ENCODE data around the gene MFSD6L. TPM values are rescaled to one million over a fixed set of nuclear protein-coding genes. Genes with fewer than 3 reads are reported as not detected.

Gene MFSD6L
- not detected in 2 replicates for total RNA-seq

DNA sequence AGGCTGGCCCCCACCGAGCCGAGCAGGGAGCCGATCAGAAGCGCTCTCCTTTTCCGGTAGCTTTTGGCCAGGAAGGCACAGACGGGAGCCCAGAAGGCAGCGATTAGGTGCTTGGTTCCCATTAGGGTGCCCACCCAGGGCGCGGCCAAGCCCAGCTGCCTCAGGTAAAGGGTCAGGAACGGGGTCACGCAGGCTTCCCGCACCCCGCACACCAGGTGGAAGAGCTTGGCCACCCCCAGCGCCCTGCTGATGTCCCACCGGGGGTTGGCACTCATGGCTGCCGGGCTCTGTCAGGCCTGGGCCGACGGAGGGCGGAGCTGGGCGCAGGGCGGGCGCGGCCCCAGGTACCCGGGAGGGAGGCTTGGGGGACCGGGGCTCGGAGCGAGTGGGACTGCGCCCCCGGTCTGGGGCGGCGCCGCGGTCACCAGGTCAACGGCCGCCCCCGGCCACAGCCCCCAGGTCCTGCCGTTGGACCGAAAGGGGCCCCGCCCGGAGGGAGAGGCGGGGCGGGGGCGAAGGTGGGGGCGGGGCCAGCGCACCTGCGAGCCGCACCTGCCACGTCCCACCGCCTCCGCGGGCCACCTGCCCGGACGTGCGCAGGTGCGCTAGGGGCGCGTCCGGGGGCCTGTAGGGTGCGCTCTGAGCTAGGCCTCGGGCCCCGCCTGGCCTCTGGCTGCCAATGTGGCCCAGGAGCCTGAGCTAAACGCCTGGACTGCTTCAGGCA is at the start of gene MFSD6L:
Gene MFSD6L (minus strand): TSS at position 520 of the 724 bp plus-strand sequence. CDS start 245 bp downstream, at position 275.
- no peak for DNase-seq (ENCODE audit: low read depth, low spot score)

GRCh38 chr17:8847891-8848290 is 48.7 kb upstream of the MFSD6L start:
- no peak for DNase-seq (ENCODE audit: low read depth, low spot score)

- DNase-seq (ENCODE audit: low read depth, low spot score): no peak
These were observed 47.6 kb upstream of the MFSD6L start for GRCh38 chr17:8846768-8847211.

- DNase-seq (ENCODE audit: low read depth, low spot score): no peak
These were observed 45.4 kb upstream of the MFSD6L start for GRCh38 chr17:8844229-8845218.

DNA sequence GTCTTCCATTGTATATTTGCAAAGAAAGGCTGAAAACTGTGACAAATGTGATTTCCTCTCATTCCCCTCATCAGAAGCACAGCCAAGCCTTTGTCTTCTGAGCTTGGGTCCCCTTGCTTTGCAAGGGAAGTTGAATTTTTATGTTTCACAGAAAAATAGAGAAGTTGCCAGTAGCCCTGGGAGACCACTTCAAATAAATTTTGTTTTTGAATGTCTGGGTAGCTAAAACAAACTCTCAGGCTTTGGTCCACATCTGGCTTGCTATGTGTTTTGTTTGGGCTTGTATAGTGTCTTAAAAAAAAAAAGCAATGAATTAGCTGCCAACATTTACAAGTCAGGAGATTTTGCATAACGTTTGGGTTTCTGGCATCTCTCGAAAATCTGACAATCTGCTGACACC is 44.2 kb upstream of the MFSD6L start:
- no peak for DNase-seq (ENCODE audit: low read depth, low spot score)

GRCh38 chr17:8841844-8842243 is 42.7 kb upstream of the MFSD6L start:
- no peak for DNase-seq (ENCODE audit: low read depth, low spot score)

- DNase-seq (ENCODE audit: low read depth, low spot score): no peak
These were observed 40.3 kb upstream of the MFSD6L start for GRCh38 chr17:8839410-8839935.

- DNase-seq (ENCODE audit: low read depth, low spot score): no peak
These were observed 39.5 kb upstream of the MFSD6L start for GRCh38 chr17:8838551-8839095.

DNA sequence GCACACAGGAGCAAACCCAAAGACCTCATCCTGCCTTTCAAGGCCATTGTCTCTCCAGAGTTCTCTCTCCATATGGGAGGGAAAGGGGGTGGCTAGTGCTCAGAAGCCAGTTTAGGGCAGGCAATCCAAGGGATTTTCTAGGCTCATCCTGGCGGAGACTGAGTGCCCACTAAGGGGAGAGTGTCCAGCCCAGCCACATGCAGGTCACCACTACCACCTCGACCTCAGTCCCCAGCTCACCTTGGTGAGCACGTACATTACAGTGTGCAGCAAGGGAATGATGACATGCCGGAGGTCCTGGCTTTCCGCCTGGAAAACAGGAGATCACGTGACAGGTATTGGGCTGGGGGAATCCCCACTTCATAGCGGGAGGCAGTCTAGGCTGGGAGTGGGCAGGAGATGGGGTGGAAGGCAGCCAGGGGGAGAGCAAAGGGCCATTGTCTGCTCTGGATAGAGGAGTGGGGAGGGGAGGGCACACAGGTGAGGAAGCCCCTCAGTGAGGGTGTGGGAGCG is 38.5 kb upstream of the MFSD6L start:
- DNase-seq (ENCODE audit: low read depth, low spot score): no peak

- DNase-seq (ENCODE audit: low read depth, low spot score): no peak
These were observed 37.8 kb upstream of the MFSD6L start for GRCh38 chr17:8836821-8837562.

GRCh38 chr17:8835631-8836364 is 36.6 kb upstream of the MFSD6L start:
- DNase-seq (ENCODE audit: low read depth, low spot score): no peak

GRCh38 chr17:8835106-8835505 is 35.9 kb upstream of the MFSD6L start:
- no peak for DNase-seq (ENCODE audit: low read depth, low spot score)

- DNase-seq (ENCODE audit: low read depth, low spot score): no peak
These were observed 33.7 kb upstream of the MFSD6L start for GRCh38 chr17:8832711-8833352.

- no peak for DNase-seq (ENCODE audit: low read depth, low spot score)
These were observed 32.2 kb upstream of the MFSD6L start for GRCh38 chr17:8831234-8831849.

GRCh38 chr17:8830141-8830540 is 31.0 kb upstream of the MFSD6L start:
- no peak for DNase-seq (ENCODE audit: low read depth, low spot score)

GRCh38 chr17:8829036-8829941 is 30.1 kb upstream of the MFSD6L start:
- DNase-seq (ENCODE audit: low read depth, low spot score): no peak

- no peak for DNase-seq (ENCODE audit: low read depth, low spot score)
These were observed 29.3 kb upstream of the MFSD6L start for GRCh38 chr17:8828517-8828875.

GRCh38 chr17:8826808-8827435 is 27.8 kb upstream of the MFSD6L start:
- no peak for DNase-seq (ENCODE audit: low read depth, low spot score)

All from pulmonary artery endothelial cell (primary cell).